Type B pancreatic cell (in vitro differentiated cells): Measurements from ENCODE around the gene BCAT1. TPM values are rescaled to one million over a fixed set of nuclear protein-coding genes. Genes with fewer than 3 reads are reported as not detected.

ENCODE experiments used
- DNase-seq: peaks from one replicate; pipeline ENCODE4 v3.0.0; 2021; ENCODE audit warnings: mixed read lengths; ENCODE audit not compliant: unreplicated experiment; ENCODE audit errors: extremely low spot score
- H3K27ac Mint-ChIP-seq: 2 replicates; pipeline ENCODE4 v1.8.0; 2021; ENCODE audit warnings: mild to moderate bottlenecking, mixed read lengths
- H3K27me3 Mint-ChIP-seq: 2 replicates; pipeline ENCODE4 v1.8.0; 2021; ENCODE audit warnings: mixed read lengths
- H3K36me3 Mint-ChIP-seq: 2 replicates; pipeline ENCODE4 v1.8.0; 2021; ENCODE audit warnings: mixed read lengths
- H3K4me1 Mint-ChIP-seq: one replicate; pipeline ENCODE4 v1.8.0; 2021; ENCODE audit warnings: mixed read lengths; ENCODE audit not compliant: unreplicated experiment
- H3K4me3 Mint-ChIP-seq: 2 replicates; pipeline ENCODE4 v1.8.0; 2021; ENCODE audit warnings: mild to moderate bottlenecking, mixed read lengths
- H3K9me3 Mint-ChIP-seq: 2 replicates; pipeline ENCODE4 v1.8.0; 2021; ENCODE audit warnings: mixed read lengths
- total RNA-seq: library from RNA; stranded (reverse); gene quantifications from 2 replicates; pipeline ENCODE4 v1.2.1, GENCODE V29; 2021; ENCODE audit warnings: low replicate concordance
- TF ChIP-seq, protein P1 (sequence below): fragments of 200-600 bp; sonication (generic); conservative IDR thresholded peaks from 2 replicates; pipeline ENCODE4 v1.5.0; 2021; ENCODE audit warnings: antibody characterized with exemption, mild to moderate bottlenecking

Gene BCAT1
- total RNA-seq, 1 donor from 2014 or later: 153 TPM

DNA sequence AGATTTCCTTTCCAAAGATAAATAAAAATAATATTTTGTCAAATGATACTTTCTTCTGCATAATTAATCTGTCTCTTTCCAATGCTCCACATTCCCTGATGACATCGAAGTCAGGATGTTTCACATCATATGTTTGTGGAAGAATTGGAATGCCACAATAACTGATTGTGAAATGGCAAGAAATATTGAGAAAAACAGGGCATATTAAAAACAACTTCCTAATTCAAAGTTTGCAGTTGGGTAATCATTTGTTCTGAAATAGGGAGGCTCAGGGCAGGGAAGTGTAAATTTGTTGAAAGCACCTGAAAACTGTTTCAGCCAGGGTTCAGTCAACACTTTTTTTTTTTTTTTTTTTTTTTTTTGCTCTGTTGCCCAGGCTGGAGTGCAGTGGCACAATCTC lies 50.7 kb downstream of the BCAT1 start:
- no peak overlapping the region for H3K27ac Mint-ChIP-seq
- no peaks in the 10 kb centered on the region for H3K9me3 Mint-ChIP-seq

DNA sequence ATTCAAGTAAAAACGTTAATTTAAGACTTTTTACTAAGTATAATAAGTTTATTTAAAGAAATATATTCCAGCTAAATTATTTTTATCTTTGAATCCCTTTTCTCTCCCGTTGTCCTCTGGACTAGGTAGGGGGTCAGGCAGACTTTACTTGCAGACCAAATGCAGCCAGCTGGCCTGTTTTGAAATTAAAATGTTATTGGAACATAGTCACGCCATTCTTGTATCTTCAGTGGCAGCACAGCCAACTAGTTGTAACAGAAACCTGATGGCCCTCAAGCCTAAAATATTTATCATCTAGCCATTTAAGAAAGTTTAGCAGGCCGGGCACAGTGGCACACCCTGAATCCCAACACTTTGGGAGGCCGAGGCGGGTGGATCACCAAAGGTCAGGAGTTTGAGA lies 52.7 kb downstream of the BCAT1 start:
- no peak for DNase-seq
- peak overlapping the region; percentile 10 for H3K4me3 Mint-ChIP-seq
- H3K9me3 Mint-ChIP-seq: no peaks in the 10 kb centered on the region
- H3K27me3 Mint-ChIP-seq: peaks cover 6% of the 10 kb centered on the region
- TF ChIP-seq, protein P1, sequence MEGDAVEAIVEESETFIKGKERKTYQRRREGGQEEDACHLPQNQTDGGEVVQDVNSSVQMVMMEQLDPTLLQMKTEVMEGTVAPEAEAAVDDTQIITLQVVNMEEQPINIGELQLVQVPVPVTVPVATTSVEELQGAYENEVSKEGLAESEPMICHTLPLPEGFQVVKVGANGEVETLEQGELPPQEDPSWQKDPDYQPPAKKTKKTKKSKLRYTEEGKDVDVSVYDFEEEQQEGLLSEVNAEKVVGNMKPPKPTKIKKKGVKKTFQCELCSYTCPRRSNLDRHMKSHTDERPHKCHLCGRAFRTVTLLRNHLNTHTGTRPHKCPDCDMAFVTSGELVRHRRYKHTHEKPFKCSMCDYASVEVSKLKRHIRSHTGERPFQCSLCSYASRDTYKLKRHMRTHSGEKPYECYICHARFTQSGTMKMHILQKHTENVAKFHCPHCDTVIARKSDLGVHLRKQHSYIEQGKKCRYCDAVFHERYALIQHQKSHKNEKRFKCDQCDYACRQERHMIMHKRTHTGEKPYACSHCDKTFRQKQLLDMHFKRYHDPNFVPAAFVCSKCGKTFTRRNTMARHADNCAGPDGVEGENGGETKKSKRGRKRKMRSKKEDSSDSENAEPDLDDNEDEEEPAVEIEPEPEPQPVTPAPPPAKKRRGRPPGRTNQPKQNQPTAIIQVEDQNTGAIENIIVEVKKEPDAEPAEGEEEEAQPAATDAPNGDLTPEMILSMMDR: no peak
- no peak overlapping the region for H3K27ac Mint-ChIP-seq
- H3K4me1 Mint-ChIP-seq: peaks cover 4% of the 10 kb centered on the region
- peaks cover 36% of the 10 kb centered on the region for H3K36me3 Mint-ChIP-seq

More for the DNA sequence above, 50.7 kb downstream of the BCAT1 start:
- Mint-ChIP-seq H3K4me3 (no peak overlapping the region), H3K27me3 (peaks cover 27% of the 10 kb centered on the region), H3K36me3 (peaks cover 33% of the 10 kb centered on the region), H3K4me1 (peaks cover 4% of the 10 kb centered on the region)
- DNase-seq: no peak
- TF ChIP-seq, protein P1: no peak

- Mint-ChIP-seq H3K27ac (no peak overlapping the region), H3K27me3 (peaks cover 3% of the 10 kb centered on the region), H3K4me3 (no peak overlapping the region), H3K4me1 (peaks cover 4% of the 10 kb centered on the region), H3K9me3 (no peaks in the 10 kb centered on the region), H3K36me3 (peaks cover 37% of the 10 kb centered on the region)
- TF ChIP-seq, protein P1: no peak
- DNase-seq: no peak
These were observed 53.3 kb downstream of the BCAT1 start for GRCh38 chr12:24895612-24896011.

DNA sequence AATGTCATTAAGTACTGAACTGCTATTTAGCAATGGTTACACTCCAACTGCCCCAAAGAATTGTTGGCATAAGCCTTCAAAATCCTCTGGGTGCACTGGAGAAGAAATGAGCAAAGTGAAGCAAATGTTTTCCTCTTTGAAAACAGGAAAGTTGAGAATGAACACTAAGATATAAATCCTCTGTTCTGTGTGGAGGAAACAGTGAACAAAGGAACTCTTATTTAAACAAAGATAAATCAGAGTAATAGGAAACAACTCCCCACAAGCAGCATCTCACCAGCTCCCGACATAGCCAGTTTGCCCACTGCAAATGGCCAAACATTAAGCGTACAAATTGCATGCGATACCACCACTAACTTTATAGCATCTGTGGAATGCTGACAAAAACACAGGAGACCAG lies 54.0 kb downstream of the BCAT1 start:
- H3K36me3 Mint-ChIP-seq: peaks cover 40% of the 10 kb centered on the region
- H3K27ac Mint-ChIP-seq: no peak overlapping the region
- H3K4me3 Mint-ChIP-seq: peak overlapping the region; percentile 65
- DNase-seq: no peak
- TF ChIP-seq, protein P1: no peak
- no peaks in the 10 kb centered on the region for H3K9me3 Mint-ChIP-seq
- H3K27me3 Mint-ChIP-seq: peaks cover 3% of the 10 kb centered on the region
- H3K4me1 Mint-ChIP-seq: peaks cover 4% of the 10 kb centered on the region

GRCh38 chr12:24890048-24890803 lies 58.7 kb downstream of the BCAT1 start:
- Mint-ChIP-seq H3K36me3 (peaks cover 43% of the 10 kb centered on the region), H3K9me3 (no peaks in the 10 kb centered on the region), H3K27me3 (no peaks in the 10 kb centered on the region), H3K27ac (peak overlapping the region; percentile 95), H3K4me3 (no peak overlapping the region), H3K4me1 (peaks cover 4% of the 10 kb centered on the region)
- TF ChIP-seq, protein P1: no peak
- no peak for DNase-seq
